Measurements from ENCODE around the gene LANCL3. TPM values are rescaled to one million over a fixed set of nuclear protein-coding genes. Genes with fewer than 3 reads are reported as not detected.
"Not testable (repeated sequence)": the region's sequence is repeated elsewhere in the genome, so short reads cannot be mapped to it uniquely, and the experiment has no call there.

LANCL3 gene
- polyA plus RNA-seq, 3 donors = 0.09 to 0.23 (median 0.10) TPM

- DNase-seq = no peak
These were observed 42.5 kb downstream of the LANCL3 start for GRCh38 chrX:37613933-37614332.

- DNase-seq = no peak
These were observed 56.1 kb downstream of the LANCL3 start for GRCh38 chrX:37627602-37628001.

GRCh38 chrX:37638047-37638446, 66.6 kb downstream of the LANCL3 start:
- DNase-seq = no peak

GRCh38 chrX:37640142-37640541, 68.7 kb downstream of the LANCL3 start:
- no peak for DNase-seq

- DNase-seq = no peak
These were observed 70.4 kb downstream of the LANCL3 start for GRCh38 chrX:37641859-37642258.

- no peak for DNase-seq
These were observed 73.2 kb downstream of the LANCL3 start for GRCh38 chrX:37644381-37645305.

GRCh38 chrX:37646254-37646653, 74.8 kb downstream of the LANCL3 start:
- DNase-seq = no peak

- not testable (repeated sequence) for DNase-seq
These were observed 79.4 kb downstream of the LANCL3 start for GRCh38 chrX:37650879-37651278.

- DNase-seq = no peak
These were observed 80.5 kb downstream of the LANCL3 start for GRCh38 chrX:37651921-37652452.

GRCh38 chrX:37652589-37653231, 81.2 kb downstream of the LANCL3 start:
- DNase-seq = no peak

GRCh38 chrX:37653397-37654085, 82.1 kb downstream of the LANCL3 start:
- DNase-seq = no peak

- DNase-seq = no peak
These were observed 87.0 kb downstream of the LANCL3 start for GRCh38 chrX:37658343-37659030.

GRCh38 chrX:37659047-37659446, 87.6 kb downstream of the LANCL3 start:
- no peak for DNase-seq

- no peak for DNase-seq
These were observed 90.7 kb downstream of the LANCL3 start for GRCh38 chrX:37662181-37662580.

- DNase-seq = peak; percentile 14
These were observed 95.1 kb downstream of the LANCL3 start for GRCh38 chrX:37666516-37666915.

GRCh38 chrX:37667141-37667540, 95.7 kb downstream of the LANCL3 start:
- no peak for DNase-seq

GRCh38 chrX:37672563-37672962, 101.1 kb downstream of the LANCL3 start:
- DNase-seq = no peak

GRCh38 chrX:37676811-37677210, 105.3 kb downstream of the LANCL3 start:
- DNase-seq = no peak

GRCh38 chrX:37677243-37677642, 105.8 kb downstream of the LANCL3 start:
- no peak for DNase-seq

GRCh38 chrX:37677765-37678164, 106.3 kb downstream of the LANCL3 start:
- DNase-seq = no peak

GRCh38 chrX:37678574-37678973, 107.1 kb downstream of the LANCL3 start:
- no peak for DNase-seq

GRCh38 chrX:37679230-37679629, 107.8 kb downstream of the LANCL3 start:
- DNase-seq = no peak

Measured in renal pelvis (tissue), 4 donors.